Thyroid gland (tissue), 4 donors: Measurements from ENCODE around the gene MCAM.

ENCODE experiments used
- POLR2A ChIP-seq, 2 donors: fragments of 450-650 bp; IDR thresholded peaks; one replicate each; pipeline ENCODE4 v1.6.1; 2017; ENCODE audit warnings: antibody characterized with exemption in 2 of 2, mild to moderate bottlenecking in 2 of 2, moderate library complexity in 1 of 2
- TF ChIP-seq, protein P1 (sequence below), 6 experiments: fragments of 200-600 bp in 3 of 6; fragments of 450-650 bp in 3 of 6; sonication (generic) in 3 of 6; IDR thresholded peaks; one replicate each; pipeline ENCODE4 v1.5.1; 2016 to 2019; ENCODE audit warnings: antibody characterized with exemption in 6 of 6, mild to moderate bottlenecking in 2 of 6, inconsistent platforms in 1 of 6, moderate library complexity in 1 of 6

DNA sequence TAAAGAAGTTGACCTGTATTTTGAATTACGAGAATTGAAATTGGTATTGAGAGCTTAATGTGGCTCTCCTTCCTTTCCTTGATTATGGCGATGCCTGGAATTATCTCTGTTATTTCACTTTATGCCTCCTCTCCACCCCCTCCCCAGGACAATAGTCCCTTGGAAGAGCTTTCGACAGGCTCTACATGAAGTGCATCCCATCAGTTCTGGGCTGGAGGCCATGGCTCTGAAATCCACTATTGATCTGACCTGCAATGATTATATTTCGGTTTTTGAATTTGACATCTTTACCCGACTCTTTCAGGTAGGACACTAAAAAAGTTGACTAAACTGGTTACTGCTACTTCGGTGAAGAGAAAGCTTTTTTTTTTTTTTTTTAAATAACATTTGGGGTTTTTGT, 43.2 kb downstream of the MCAM start:
- TF ChIP-seq, protein P1, sequence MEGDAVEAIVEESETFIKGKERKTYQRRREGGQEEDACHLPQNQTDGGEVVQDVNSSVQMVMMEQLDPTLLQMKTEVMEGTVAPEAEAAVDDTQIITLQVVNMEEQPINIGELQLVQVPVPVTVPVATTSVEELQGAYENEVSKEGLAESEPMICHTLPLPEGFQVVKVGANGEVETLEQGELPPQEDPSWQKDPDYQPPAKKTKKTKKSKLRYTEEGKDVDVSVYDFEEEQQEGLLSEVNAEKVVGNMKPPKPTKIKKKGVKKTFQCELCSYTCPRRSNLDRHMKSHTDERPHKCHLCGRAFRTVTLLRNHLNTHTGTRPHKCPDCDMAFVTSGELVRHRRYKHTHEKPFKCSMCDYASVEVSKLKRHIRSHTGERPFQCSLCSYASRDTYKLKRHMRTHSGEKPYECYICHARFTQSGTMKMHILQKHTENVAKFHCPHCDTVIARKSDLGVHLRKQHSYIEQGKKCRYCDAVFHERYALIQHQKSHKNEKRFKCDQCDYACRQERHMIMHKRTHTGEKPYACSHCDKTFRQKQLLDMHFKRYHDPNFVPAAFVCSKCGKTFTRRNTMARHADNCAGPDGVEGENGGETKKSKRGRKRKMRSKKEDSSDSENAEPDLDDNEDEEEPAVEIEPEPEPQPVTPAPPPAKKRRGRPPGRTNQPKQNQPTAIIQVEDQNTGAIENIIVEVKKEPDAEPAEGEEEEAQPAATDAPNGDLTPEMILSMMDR (IDR thresholded peaks at IDR 0.05), result no peak
- no peak for TF ChIP-seq POLR2A (IDR thresholded peaks at IDR 0.05)
